ENCODE measurements around the gene CTF1. TPM values are rescaled to one million over a fixed set of nuclear protein-coding genes. Genes with fewer than 3 reads are reported as not detected.
A peak's percentile ranks its signal among the peaks of the same experiment; 100 is the strongest.

Gene CTF1
- total and polyA plus RNA-seq, 7 experiments from 2014 or later: 0.17 to 0.54 (median 0.40) TPM; not detected in 3

GRCh38 chr16:30951750-30952149 lies 55.3 kb downstream of the CTF1 start:
- H3K4me1 ChIP-seq (ENCODE audit: control insufficient read depth in 2 of 2, insufficient read depth in 2 of 2, low read length in 2 of 2): peaks cover 17 to 18% of the 10 kb centered on the region in 2 donors
- no peaks in the 10 kb centered on the region for H3K36me3 ChIP-seq (ENCODE audit: control insufficient read depth in 2 of 3, insufficient read depth in 3 of 3, low read length in 3 of 3)
- Mint-ChIP-seq H3K4me3 (peak overlapping the region in 1 of 10 donors; percentile 13), H3K27ac (peak overlapping the region in 1 of 9 donors; percentile 36), H3K4me1 (peaks cover 12 to 29% (median 18%) of the 10 kb centered on the region in 7 donors), H3K36me3 (peaks cover 0 to 6% (median 0%) of the 10 kb centered on the region in 5 donors), H3K27me3 (no peaks in the 10 kb centered on the region), H3K9me3 (peaks cover 0 to 1% (median 0%) of the 10 kb centered on the region in 11 donors)
- H3K27ac ChIP-seq (ENCODE audit: low read depth, low read length): no peak overlapping the region
- intact Hi-C loops (cut with micrococcal nuclease): loop anchor here (2.0 to 10.0 kb wide), 2 partner anchors 917 to 923 kb away; partner anchors contain the start of gene ZNF267 (in 1 of the 2)
- ChIA-PET CTCF (interaction anchor here (0.7 to 1.2 kb wide), 2 partner anchors 109 to 190 kb away, joined by 3 to 6 read pairs; no protein-coding TSS in a partner anchor), POLR2A (interaction anchor here (0.6 to 0.9 kb wide), 2 partner anchors 10 to 17 kb away, joined by 3 read pairs; no protein-coding TSS in a partner anchor)
- H3K9me3 ChIP-seq (ENCODE audit: control insufficient read depth in 2 of 3, low read length in 3 of 3): no peaks in the 10 kb centered on the region
- no peaks in the 10 kb centered on the region for H3K27me3 ChIP-seq (ENCODE audit: control insufficient read depth in 2 of 2, insufficient read depth in 2 of 2, low read length in 2 of 2)
- ATAC-seq (no peak), DNase-seq (no peak)
- H3K4me3 ChIP-seq (ENCODE audit: low read length): no peak overlapping the region

- POLR2A ChIA-PET: interaction anchor here (1.0 kb wide), 1 partner anchor 78 kb away, joined by 3 read pairs; no protein-coding TSS in a partner anchor
- ATAC-seq: no peak
- H3K27ac Mint-ChIP-seq: peak overlapping the region in 1 of 9 donors; percentile 48
Measured at GRCh38 chr16:30953111-30953510, 56.7 kb downstream of the CTF1 start.

More at GRCh38 chr16:30953111-30953510, 56.7 kb downstream of the CTF1 start:
- CTCF ChIA-PET: no interaction called here
- no peak overlapping the region for H3K27ac ChIP-seq (ENCODE audit: low read depth, low read length)
- no peaks in the 10 kb centered on the region for H3K27me3 ChIP-seq (ENCODE audit: control insufficient read depth in 2 of 2, insufficient read depth in 2 of 2, low read length in 2 of 2)
- intact Hi-C loops (cut with micrococcal nuclease): loop anchor here (2.0 to 10.0 kb wide), 2 partner anchors 916 to 922 kb away; partner anchors contain the start of gene ZNF267 (in 1 of the 2)
- no peaks in the 10 kb centered on the region for H3K36me3 ChIP-seq (ENCODE audit: control insufficient read depth in 2 of 3, insufficient read depth in 3 of 3, low read length in 3 of 3)
- H3K4me3 Mint-ChIP-seq: no peak overlapping the region
- no peak overlapping the region for H3K4me3 ChIP-seq (ENCODE audit: low read length)
- no peak for DNase-seq
- no peaks in the 10 kb centered on the region for H3K9me3 ChIP-seq (ENCODE audit: control insufficient read depth in 2 of 3, low read length in 3 of 3)
- peaks cover 0 to 1% (median 0%) of the 10 kb centered on the region in 11 donors for H3K9me3 Mint-ChIP-seq
- H3K27me3 Mint-ChIP-seq: peaks cover 0 to 3% (median 0%) of the 10 kb centered on the region in 5 donors
- H3K36me3 Mint-ChIP-seq: peaks cover 0 to 6% (median 0%) of the 10 kb centered on the region in 5 donors
- H3K4me1 Mint-ChIP-seq: peaks cover 13 to 37% (median 18%) of the 10 kb centered on the region in 7 donors
- peaks cover 20 to 22% of the 10 kb centered on the region in 2 donors for H3K4me1 ChIP-seq (ENCODE audit: control insufficient read depth in 2 of 2, insufficient read depth in 2 of 2, low read length in 2 of 2)

Small RNA genes lying within 50 kb of the gene (microRNA-seq; reads per million reads assigned to microRNA genes)
- gene MIR4519 (ENCODE audit: borderline microRNAs expressed) (not detected), gene MIR762 (ENCODE audit: borderline microRNAs expressed) (not detected)

Other genes starting within 250 kb of the CTF1 start
- gene PRR14, start 245.7 kb upstream of the CTF1 start, total RNA-seq: 10 to 100 TPM; 57.6 to 91.9 (median 82.5) TPM
- gene PRR14, start 245.7 kb upstream of the CTF1 start, polyA plus RNA-seq: 10 to 100 TPM; 13.3 to 20.9 TPM
- gene FBRS, start 238.2 kb upstream of the CTF1 start, total RNA-seq: 100 to 1,000 TPM; 143 to 174 (median 164) TPM
- 1 to 10 TPM; 2.6 to 5.0 TPM for gene FBRS, start 238.2 kb upstream of the CTF1 start, polyA plus RNA-seq
- gene SRCAP, start 197.4 kb upstream of the CTF1 start, total RNA-seq: 100 to 1,000 TPM in 2 of 5 experiments, 10 to 100 TPM in 3; 82.6 to 111 (median 97.5) TPM
- gene SRCAP, start 197.4 kb upstream of the CTF1 start, polyA plus RNA-seq: 10 to 100 TPM; 11.8 to 40.5 TPM
- 10 to 100 TPM; 33.2 to 57.8 (median 46.7) TPM for gene PHKG2, start 148.2 kb upstream of the CTF1 start, total RNA-seq
- gene PHKG2, start 148.2 kb upstream of the CTF1 start, polyA plus RNA-seq: 10 to 100 TPM; 37.2 to 43.5 TPM
- gene CFAP119, start 134.6 kb upstream of the CTF1 start, total RNA-seq: 1 to 10 TPM; 2.3 to 5.9 (median 2.9) TPM
- under 1 TPM; 0.41 to 0.63 TPM for gene CFAP119, start 134.6 kb upstream of the CTF1 start, polyA plus RNA-seq
- gene RNF40, start 134.3 kb upstream of the CTF1 start, total RNA-seq: 100 to 1,000 TPM in 3 of 5 experiments, 10 to 100 TPM in 2; 68.7 to 122 (median 114) TPM
- gene RNF40, start 134.3 kb upstream of the CTF1 start, polyA plus RNA-seq: 10 to 100 TPM; 19.4 to 50.7 TPM
- gene ZNF629, start 109.4 kb upstream of the CTF1 start, total RNA-seq: 10 to 100 TPM in 1 of 5 experiments, 1 to 10 TPM in 4; 2.4 to 11.1 (median 4.2) TPM
- 1 to 10 TPM in 1 of 2 donors, under 1 TPM in 1; 0.66 to 3.1 TPM for gene ZNF629, start 109.4 kb upstream of the CTF1 start, polyA plus RNA-seq
- gene BCL7C, start 2.5 kb upstream of the CTF1 start, total RNA-seq: 10 to 100 TPM; 17.2 to 23.7 (median 22.7) TPM
- 10 to 100 TPM; 28.4 to 31.4 TPM for gene BCL7C, start 2.5 kb upstream of the CTF1 start, polyA plus RNA-seq
- gene FBXL19, start 27.0 kb downstream of the CTF1 start, total RNA-seq: 10 to 100 TPM; 11.1 to 26.8 (median 17.0) TPM
- under 1 TPM; 0.08 to 0.16 TPM for gene FBXL19, start 27.0 kb downstream of the CTF1 start, polyA plus RNA-seq
- gene ORAI3, start 52.5 kb downstream of the CTF1 start, total RNA-seq: 10 to 100 TPM in 4 of 5 experiments, 1 to 10 TPM in 1; 6.0 to 29.8 (median 18.4) TPM
- 10 to 100 TPM; 10.3 to 17.8 TPM for gene ORAI3, start 52.5 kb downstream of the CTF1 start, polyA plus RNA-seq
- gene SETD1A, start 61.1 kb downstream of the CTF1 start, total RNA-seq: 10 to 100 TPM; 27.0 to 47.2 (median 36.8) TPM
- 1 to 10 TPM; 1.3 to 2.5 TPM for gene SETD1A, start 61.1 kb downstream of the CTF1 start, polyA plus RNA-seq
- gene HSD3B7, start 88.6 kb downstream of the CTF1 start, total RNA-seq: 1 to 10 TPM in 4 of 5 experiments, under 1 TPM in 1; 0.66 to 7.0 (median 3.3) TPM
- under 1 TPM in 1 of 2 donors, not detected in 1; 0.08 TPM for gene HSD3B7, start 88.6 kb downstream of the CTF1 start, polyA plus RNA-seq
- gene STX1B, start 114.0 kb downstream of the CTF1 start, total RNA-seq: 1 to 10 TPM; 1.7 to 5.2 (median 4.2) TPM
- under 1 TPM; 0.37 to 0.51 TPM for gene STX1B, start 114.0 kb downstream of the CTF1 start, polyA plus RNA-seq
- 100 to 1,000 TPM in 3 of 5 experiments, 10 to 100 TPM in 2; 77.9 to 114 (median 100) TPM for gene STX4, start 136.9 kb downstream of the CTF1 start, total RNA-seq
- gene STX4, start 136.9 kb downstream of the CTF1 start, polyA plus RNA-seq: 10 to 100 TPM; 23.1 to 33.1 TPM
- gene ZNF668, start 177.6 kb downstream of the CTF1 start, total RNA-seq: 10 to 100 TPM; 10.7 to 15.2 (median 12.6) TPM
- gene ZNF668, start 177.6 kb downstream of the CTF1 start, polyA plus RNA-seq: 10 to 100 TPM in 1 of 2 donors, 1 to 10 TPM in 1; 6.1 to 14.0 TPM
- 10 to 100 TPM; 22.2 to 49.1 (median 30.4) TPM for gene ZNF646, start 177.8 kb downstream of the CTF1 start, total RNA-seq
- 10 to 100 TPM in 1 of 2 donors, 1 to 10 TPM in 1; 3.9 to 13.3 TPM for gene ZNF646, start 177.8 kb downstream of the CTF1 start, polyA plus RNA-seq
- 1 to 10 TPM; 5.2 to 7.2 (median 7.1) TPM for gene PRSS53, start 192.3 kb downstream of the CTF1 start, total RNA-seq
- gene PRSS53, start 192.3 kb downstream of the CTF1 start, polyA plus RNA-seq: 1 to 10 TPM in 1 of 2 donors, under 1 TPM in 1; 0.46 to 1.6 TPM
- gene VKORC1, start 198.2 kb downstream of the CTF1 start, total RNA-seq: 10 to 100 TPM; 29.5 to 69.3 (median 35.6) TPM
- 10 to 100 TPM; 82.3 to 93.0 TPM for gene VKORC1, start 198.2 kb downstream of the CTF1 start, polyA plus RNA-seq
- 10 to 100 TPM; 10.3 to 30.8 (median 20.8) TPM for gene BCKDK, start 211.8 kb downstream of the CTF1 start, total RNA-seq
- gene BCKDK, start 211.8 kb downstream of the CTF1 start, polyA plus RNA-seq: 10 to 100 TPM; 21.0 to 36.0 TPM
- gene KAT8, start 221.1 kb downstream of the CTF1 start, total RNA-seq: 100 to 1,000 TPM in 4 of 5 experiments, 10 to 100 TPM in 1; 63.0 to 134 (median 112) TPM
- gene KAT8, start 221.1 kb downstream of the CTF1 start, polyA plus RNA-seq: 100 to 1,000 TPM in 1 of 2 donors, 10 to 100 TPM in 1; 76.3 to 106 TPM
- gene PRSS8, start 239.1 kb downstream of the CTF1 start, total RNA-seq: not detected
- gene PRSS8, start 239.1 kb downstream of the CTF1 start, polyA plus RNA-seq: not detected

All from naive thymus-derived CD4-positive, alpha-beta T cell (primary cell).